ENCODE data around the gene CFAP97.
A peak's percentile ranks its signal among the peaks of the same experiment; 100 is the strongest.

Gene CFAP97

GRCh38 chr4:185227713-185228278 lies 24.0 kb upstream of the CFAP97 start:
- H3K4me3 ChIP-seq (ENCODE audit: low read depth, low read length): no peak overlapping the region
- no peak for DNase-seq (ENCODE audit: low read depth)
- TF ChIP-seq POLR2A (IDR thresholded peaks at IDR 0.05; ENCODE audit: extremely low read depth, insufficient read length) (no peak), MYC (IDR thresholded peaks at IDR 0.05; ENCODE audit: low read depth, low read length) (no peak), MAX (IDR thresholded peaks at IDR 0.05; ENCODE audit: low read depth, low read length) (no peak), CTCF (IDR thresholded peaks at IDR 0.05; ENCODE audit: low read depth, low read length) (no peak)

- no peak overlapping the region for H3K4me3 ChIP-seq (ENCODE audit: low read depth, low read length)
- TF ChIP-seq MAX (IDR thresholded peaks at IDR 0.05; ENCODE audit: low read depth, low read length): no peak
- TF ChIP-seq CTCF (IDR thresholded peaks at IDR 0.05; ENCODE audit: low read depth, low read length): no peak
- TF ChIP-seq MYC (IDR thresholded peaks at IDR 0.05; ENCODE audit: low read depth, low read length): no peak
- no peak for TF ChIP-seq POLR2A (IDR thresholded peaks at IDR 0.05; ENCODE audit: extremely low read depth, insufficient read length)
- peak; percentile 12 for DNase-seq (ENCODE audit: low read depth)
These were observed 23.3 kb upstream of the CFAP97 start for GRCh38 chr4:185227131-185227551.

- H3K4me3 ChIP-seq (ENCODE audit: low read depth, low read length): no peak overlapping the region
- no peak for DNase-seq (ENCODE audit: low read depth)
- TF ChIP-seq CTCF (IDR thresholded peaks at IDR 0.05; ENCODE audit: low read depth, low read length) (no peak), POLR2A (IDR thresholded peaks at IDR 0.05; ENCODE audit: extremely low read depth, insufficient read length) (no peak), MAX (IDR thresholded peaks at IDR 0.05; ENCODE audit: low read depth, low read length) (no peak), MYC (IDR thresholded peaks at IDR 0.05; ENCODE audit: low read depth, low read length) (no peak)
These were observed 22.1 kb upstream of the CFAP97 start for GRCh38 chr4:185225940-185226339.

GRCh38 chr4:185224597-185224996 lies 20.8 kb upstream of the CFAP97 start:
- TF ChIP-seq CTCF (IDR thresholded peaks at IDR 0.05; ENCODE audit: low read depth, low read length): no peak
- no peak for TF ChIP-seq MYC (IDR thresholded peaks at IDR 0.05; ENCODE audit: low read depth, low read length)
- no peak for TF ChIP-seq MAX (IDR thresholded peaks at IDR 0.05; ENCODE audit: low read depth, low read length)
- no peak for TF ChIP-seq POLR2A (IDR thresholded peaks at IDR 0.05; ENCODE audit: extremely low read depth, insufficient read length)
- DNase-seq (ENCODE audit: low read depth): no peak

GRCh38 chr4:185222598-185222997 lies 18.8 kb upstream of the CFAP97 start:
- DNase-seq (ENCODE audit: low read depth): no peak
- no peak for TF ChIP-seq MYC (IDR thresholded peaks at IDR 0.05; ENCODE audit: low read depth, low read length)
- TF ChIP-seq POLR2A (IDR thresholded peaks at IDR 0.05; ENCODE audit: extremely low read depth, insufficient read length): no peak
- no peak for TF ChIP-seq MAX (IDR thresholded peaks at IDR 0.05; ENCODE audit: low read depth, low read length)
- TF ChIP-seq CTCF (IDR thresholded peaks at IDR 0.05; ENCODE audit: low read depth, low read length): no peak
- no peak overlapping the region for H3K4me3 ChIP-seq (ENCODE audit: low read depth, low read length)

More at GRCh38 chr4:185224597-185224996, 20.8 kb upstream of the CFAP97 start:
- H3K4me3 ChIP-seq (ENCODE audit: low read depth, low read length): no peak overlapping the region

Measured in NB4 (cell line).